ENCODE results near the gene BBLN.

- TF ChIP-seq ZNF384 (IDR thresholded peaks at IDR 0.05): no peak
- no peak for TF ChIP-seq FOXM1 (IDR thresholded peaks at IDR 0.05; ENCODE audit: borderline replicate concordance)
- no peak for TF ChIP-seq BHLHE40 (IDR thresholded peaks at IDR 0.05; ENCODE audit: borderline replicate concordance)
- TF ChIP-seq SUZ12 (IDR thresholded peaks at IDR 0.05): no peak
- TF ChIP-seq PKNOX1 (IDR thresholded peaks at IDR 0.05): no peak
- TF ChIP-seq NFRKB (IDR thresholded peaks at IDR 0.05): no peak
- no peak for TF ChIP-seq FOXK2 (IDR thresholded peaks at IDR 0.05)
- TF ChIP-seq ELF4 (IDR thresholded peaks at IDR 0.05): no peak
- no peak for TF ChIP-seq HDGF (IDR thresholded peaks at IDR 0.05; ENCODE audit: borderline replicate concordance)
- no peak for TF ChIP-seq FOXA1 (IDR thresholded peaks at IDR 0.05)
- no peak for TF ChIP-seq L3MBTL2 (conservative IDR thresholded peaks at IDR 0.05)
- TF ChIP-seq TARDBP (IDR thresholded peaks at IDR 0.05): no peak
- no peak for TF ChIP-seq ARNT (IDR thresholded peaks at IDR 0.05)
- no peak for TF ChIP-seq SP1 (IDR thresholded peaks at IDR 0.05)
These were observed 13.4 kb upstream of the BBLN start for GRCh38 chr9:128146591-128147120.
